D721Med (cell line): Measurements from ENCODE around the gene DUS2.

Experiments
- DNase-seq: peaks from one replicate; pipeline ENCODE4 v3.0.0; 2011; ENCODE audit warnings: low spot score; ENCODE audit not compliant: insufficient read length
- FAIRE-seq: peaks from 2 replicates; lab custom pipeline; 2011; peaks lifted over from hg19 to GRCh38; lab: Jason Lieb, UNC
- TF ChIP-seq, protein P1 (sequence below): IDR thresholded peaks from 2 replicates; pipeline ENCODE4 v1.5.1; 2012; ENCODE audit warnings: mild to moderate bottlenecking, control low read depth; ENCODE audit not compliant: insufficient read depth; ENCODE audit errors: missing control alignments

The DUS2 gene

DNA sequence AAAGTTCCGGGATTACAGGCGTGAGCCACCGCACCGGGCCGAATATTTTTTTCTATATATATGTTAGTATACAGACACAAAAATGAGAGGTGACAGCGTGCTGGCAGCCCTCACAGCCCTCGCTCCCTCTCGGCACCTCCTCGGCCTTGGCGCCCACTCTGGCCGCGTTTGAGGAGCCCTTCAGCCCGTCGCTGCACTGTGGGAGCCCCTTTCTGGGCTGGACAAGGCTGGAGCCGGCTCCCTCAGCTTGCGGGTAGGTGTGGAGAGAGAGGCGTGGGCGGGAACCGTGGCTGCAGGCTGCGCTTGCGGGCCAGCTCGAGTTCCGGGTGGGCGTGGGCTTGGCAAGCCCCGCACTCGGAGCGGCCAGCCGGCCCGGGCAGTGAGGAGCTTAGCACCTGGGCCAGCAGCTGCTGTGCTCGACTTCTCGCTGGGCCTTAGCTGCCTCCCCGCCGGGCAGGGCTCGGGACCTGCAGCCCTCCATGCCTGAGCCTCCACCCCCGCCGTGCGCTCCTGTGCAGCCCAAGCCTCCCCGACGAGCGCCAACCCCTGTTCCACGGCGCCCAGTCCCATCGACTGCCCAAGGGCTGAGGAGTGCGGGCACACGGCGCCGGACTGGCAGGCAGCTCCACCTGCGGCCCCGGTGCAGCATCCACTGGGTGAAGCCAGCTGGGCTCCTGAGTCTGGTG lies 40.9 kb upstream of the DUS2 start:
- DNase-seq: no peak
- FAIRE-seq: no peak
- TF ChIP-seq, protein P1, sequence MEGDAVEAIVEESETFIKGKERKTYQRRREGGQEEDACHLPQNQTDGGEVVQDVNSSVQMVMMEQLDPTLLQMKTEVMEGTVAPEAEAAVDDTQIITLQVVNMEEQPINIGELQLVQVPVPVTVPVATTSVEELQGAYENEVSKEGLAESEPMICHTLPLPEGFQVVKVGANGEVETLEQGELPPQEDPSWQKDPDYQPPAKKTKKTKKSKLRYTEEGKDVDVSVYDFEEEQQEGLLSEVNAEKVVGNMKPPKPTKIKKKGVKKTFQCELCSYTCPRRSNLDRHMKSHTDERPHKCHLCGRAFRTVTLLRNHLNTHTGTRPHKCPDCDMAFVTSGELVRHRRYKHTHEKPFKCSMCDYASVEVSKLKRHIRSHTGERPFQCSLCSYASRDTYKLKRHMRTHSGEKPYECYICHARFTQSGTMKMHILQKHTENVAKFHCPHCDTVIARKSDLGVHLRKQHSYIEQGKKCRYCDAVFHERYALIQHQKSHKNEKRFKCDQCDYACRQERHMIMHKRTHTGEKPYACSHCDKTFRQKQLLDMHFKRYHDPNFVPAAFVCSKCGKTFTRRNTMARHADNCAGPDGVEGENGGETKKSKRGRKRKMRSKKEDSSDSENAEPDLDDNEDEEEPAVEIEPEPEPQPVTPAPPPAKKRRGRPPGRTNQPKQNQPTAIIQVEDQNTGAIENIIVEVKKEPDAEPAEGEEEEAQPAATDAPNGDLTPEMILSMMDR: no peak

DNA sequence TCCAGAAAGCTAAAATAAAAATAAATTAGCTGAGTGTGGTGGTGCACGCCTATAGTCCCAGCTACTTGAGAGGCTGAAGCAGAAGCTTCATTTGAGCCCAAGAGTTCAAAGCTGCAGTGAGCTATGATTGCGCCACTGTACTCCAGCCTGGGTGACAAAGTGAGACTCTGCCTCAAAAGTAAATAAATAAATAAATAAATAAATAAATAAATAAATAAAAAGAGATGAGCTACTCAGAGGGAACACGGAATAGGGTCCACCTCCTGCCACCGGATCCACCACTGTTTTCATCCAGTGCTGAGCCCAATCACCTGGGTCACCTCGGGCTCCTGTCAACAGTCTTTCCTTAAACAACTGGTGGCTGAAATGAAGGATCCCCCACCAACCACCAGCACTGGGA lies 36.1 kb upstream of the DUS2 start:
- no peak for FAIRE-seq
- DNase-seq: no peak

DNA sequence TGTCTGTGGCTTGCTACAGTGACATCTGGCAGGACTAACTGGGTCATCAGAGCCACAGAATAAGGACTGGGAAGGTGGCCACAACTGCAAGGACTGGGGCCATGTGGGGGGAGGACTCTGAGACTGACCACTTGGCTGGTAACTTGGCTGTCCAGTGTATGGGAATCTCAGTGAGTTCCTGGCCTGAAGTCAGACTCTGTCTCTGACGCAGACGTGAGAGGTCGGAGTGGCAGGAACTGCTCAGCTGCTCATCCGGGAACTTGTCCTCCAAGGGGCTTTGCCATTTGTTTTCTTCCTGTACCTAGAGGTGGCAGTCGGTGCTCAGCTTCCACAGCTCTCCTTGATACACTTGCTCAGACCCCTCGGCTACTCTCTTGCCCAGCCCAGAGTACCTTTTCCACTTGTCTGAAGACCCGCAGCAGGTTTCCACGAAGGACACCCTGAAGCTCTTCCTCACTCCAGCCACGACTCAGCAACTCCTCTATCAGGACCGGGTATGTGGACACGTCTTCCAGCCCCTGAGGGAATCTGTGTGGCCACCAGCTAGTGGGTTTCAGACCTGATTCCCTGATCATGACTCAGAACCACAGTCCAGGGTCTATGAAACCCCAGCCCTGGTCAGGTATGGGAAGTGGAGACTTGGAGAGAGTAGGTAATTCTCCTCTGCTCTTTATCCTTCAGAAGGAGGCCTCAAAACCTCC lies 35.5 kb upstream of the DUS2 start:
- DNase-seq: no peak
- FAIRE-seq: no peak

More for the DNA sequence above, 36.1 kb upstream of the DUS2 start:
- TF ChIP-seq, protein P1: no peak

DNA sequence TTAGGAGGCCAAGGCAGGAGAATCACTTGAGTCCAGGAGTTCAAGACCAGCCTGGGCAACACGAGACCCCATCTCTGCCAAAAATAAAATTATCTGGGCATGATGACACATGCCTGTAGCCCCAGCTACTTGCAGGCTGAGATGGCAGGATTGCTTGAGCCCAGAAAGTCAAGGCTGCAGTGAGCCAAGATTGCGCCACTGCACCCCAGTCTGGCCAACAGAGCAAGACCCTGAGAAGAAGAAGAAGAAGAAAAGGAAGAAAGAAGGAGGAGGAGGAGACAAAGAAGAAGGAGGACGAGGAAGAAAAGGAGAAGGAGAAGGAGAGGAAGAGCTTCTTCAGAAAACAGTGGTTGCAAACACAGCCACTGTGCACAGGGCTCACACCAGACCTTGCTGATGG lies 34.4 kb upstream of the DUS2 start:
- TF ChIP-seq, protein P1: no peak
- no peak for FAIRE-seq
- no peak for DNase-seq

More for the DNA sequence above, 35.5 kb upstream of the DUS2 start:
- TF ChIP-seq, protein P1: no peak

DNA sequence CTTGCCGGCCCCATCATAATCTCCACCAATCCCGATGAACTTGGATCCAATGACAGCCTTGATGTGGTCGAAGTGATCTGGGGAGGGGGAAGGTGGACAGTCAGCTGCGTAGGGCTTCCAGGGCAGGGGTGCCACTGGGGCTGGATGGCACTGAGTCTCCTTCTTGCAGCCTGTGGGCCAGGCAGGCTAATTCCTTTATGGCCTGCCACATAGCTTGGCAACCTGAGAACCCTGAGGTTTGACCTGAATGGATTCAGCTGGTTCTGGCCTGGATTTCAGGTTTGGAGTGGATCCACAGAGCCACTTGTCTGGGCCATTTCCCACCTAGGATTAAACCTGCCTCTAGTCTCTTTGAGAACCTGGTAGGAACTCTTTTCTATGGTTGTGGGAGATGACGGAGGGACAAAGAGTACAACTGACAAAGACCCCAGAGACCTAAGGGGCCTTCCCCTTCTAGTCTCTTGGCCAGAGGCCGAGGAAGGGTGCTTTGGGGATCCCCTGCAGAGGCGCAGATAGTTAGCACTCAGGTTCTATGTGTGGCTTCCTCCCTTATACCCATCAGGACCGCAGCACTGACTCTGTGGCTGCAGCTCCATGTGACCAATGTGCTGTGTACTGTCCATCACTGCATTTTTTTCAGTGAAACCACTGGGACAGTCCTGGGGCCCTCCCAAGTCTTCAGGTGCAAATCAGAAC lies 33.6 kb upstream of the DUS2 start:
- no peak for DNase-seq
- FAIRE-seq: no peak
- TF ChIP-seq, protein P1: no peak

DNA sequence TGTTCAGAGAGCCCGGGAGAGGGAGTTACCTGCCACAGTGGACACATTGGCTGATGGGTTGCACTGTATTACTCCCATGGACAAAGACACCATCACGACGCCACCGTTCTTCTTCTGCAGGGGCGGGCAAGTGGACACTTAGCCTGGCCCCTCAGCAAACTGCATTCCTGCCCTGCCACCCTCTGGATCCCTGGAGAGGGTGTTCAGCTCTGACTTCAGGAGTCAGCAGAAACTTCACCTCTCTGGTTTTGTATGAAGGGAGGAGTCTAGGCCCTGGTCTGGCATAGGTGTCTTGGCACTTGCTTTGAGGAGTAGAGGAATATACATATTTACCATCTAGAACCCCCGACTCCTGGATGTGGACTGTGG lies 33.1 kb upstream of the DUS2 start:
- DNase-seq (no peak), FAIRE-seq (no peak)
- TF ChIP-seq, protein P1: no peak
